HG02588 (cell line): Measurements from ENCODE around the gene MRPS25.
"Not testable (repeated sequence)": the region's sequence is repeated elsewhere in the genome, so short reads cannot be mapped to it uniquely, and the experiment has no call there.

Experiments
- ATAC-seq: cut with Tn5 transposase; IDR thresholded peaks from one replicate; pipeline ENCODE4 v1.9.1; 2021; ENCODE audit warnings: mild to moderate bottlenecking, moderate library complexity; ENCODE audit not compliant: unreplicated experiment

MRPS25 gene

GRCh38 chr3:15044326-15044725 lies 20.8 kb downstream of the MRPS25 start:
- ATAC-seq: no peak

GRCh38 chr3:15043408-15044171 lies 21.5 kb downstream of the MRPS25 start:
- ATAC-seq: no peak

GRCh38 chr3:15042936-15043335 lies 22.2 kb downstream of the MRPS25 start:
- ATAC-seq: no peak

GRCh38 chr3:15041950-15042349 lies 23.2 kb downstream of the MRPS25 start:
- no peak for ATAC-seq

GRCh38 chr3:15040844-15041243 lies 24.3 kb downstream of the MRPS25 start:
- ATAC-seq: no peak

- no peak for ATAC-seq
Measured at GRCh38 chr3:15038306-15038705, 26.8 kb downstream of the MRPS25 start.

GRCh38 chr3:15033103-15033502 lies 32.0 kb downstream of the MRPS25 start:
- no peak for ATAC-seq

GRCh38 chr3:15032650-15033049 lies 32.5 kb downstream of the MRPS25 start:
- ATAC-seq: no peak

GRCh38 chr3:15029625-15030024 lies 35.5 kb downstream of the MRPS25 start:
- ATAC-seq: no peak

GRCh38 chr3:15023719-15024118 lies 41.4 kb downstream of the MRPS25 start:
- ATAC-seq: no peak

GRCh38 chr3:15023249-15023648 lies 41.9 kb downstream of the MRPS25 start:
- no peak for ATAC-seq

- ATAC-seq: no peak
Measured at GRCh38 chr3:15017191-15017590, 47.9 kb downstream of the MRPS25 start.

GRCh38 chr3:15015456-15015855 lies 49.7 kb downstream of the MRPS25 start:
- no peak for ATAC-seq

GRCh38 chr3:15014606-15015328 lies 50.3 kb downstream of the MRPS25 start:
- ATAC-seq: no peak

- ATAC-seq: no peak
Measured at GRCh38 chr3:15011174-15011573, 53.9 kb downstream of the MRPS25 start.

GRCh38 chr3:15010664-15011063 lies 54.5 kb downstream of the MRPS25 start:
- ATAC-seq: no peak

- ATAC-seq: no peak
Measured at GRCh38 chr3:15009167-15009566, 55.9 kb downstream of the MRPS25 start.

GRCh38 chr3:15007681-15008141 lies 57.4 kb downstream of the MRPS25 start:
- no peak for ATAC-seq

GRCh38 chr3:14999182-14999581 lies 65.9 kb downstream of the MRPS25 start:
- ATAC-seq: not testable (repeated sequence)
